DOHH2 (cell line): Measurements from ENCODE around the gene SESN2.

Source experiments
- CTCF ChIP-seq: fragments of 200-600 bp; sonication (generic); IDR thresholded peaks from one replicate; pipeline ENCODE4 v1.5.1; 2014; ENCODE audit warnings: antibody characterized with exemption, mild to moderate bottlenecking, low read depth, low read length; ENCODE audit not compliant: poor library complexity, severe bottlenecking
- EZH2phosphoT487 ChIP-seq: fragments of 200-600 bp; sonication (generic); IDR thresholded peaks from 2 replicates; pipeline ENCODE4 v1.6.1; 2017; ENCODE audit warnings: borderline replicate concordance, mild to moderate bottlenecking, antibody characterized with exemption, low read length, moderate library complexity, mixed read lengths

- TF ChIP-seq CTCF: no peak
- TF ChIP-seq EZH2phosphoT487: no peak
Measured at GRCh38 chr1:28317014-28317413, 57.7 kb downstream of the SESN2 start.
